SU-DHL-6 (cell line): Measurements from ENCODE around the gene CYLD.

Experiments
- EZH2phosphoT487 ChIP-seq: fragments of 200-600 bp; sonication (generic), shearing (Covaris generic); conservative IDR thresholded peaks from 2 replicates; pipeline ENCODE4 v1.6.1; 2018; ENCODE audit warnings: mild to moderate bottlenecking, antibody characterized with exemption, low read length, moderate library complexity, mixed read lengths
- TF ChIP-seq, protein P1 (sequence below): fragments of 200-600 bp; sonication (generic); IDR thresholded peaks from one replicate; pipeline ENCODE4 v1.5.1; 2017; ENCODE audit warnings: antibody characterized with exemption, mild to moderate bottlenecking, low read length, moderate library complexity; ENCODE audit not compliant: insufficient read depth, poor library complexity, severe bottlenecking

DNA sequence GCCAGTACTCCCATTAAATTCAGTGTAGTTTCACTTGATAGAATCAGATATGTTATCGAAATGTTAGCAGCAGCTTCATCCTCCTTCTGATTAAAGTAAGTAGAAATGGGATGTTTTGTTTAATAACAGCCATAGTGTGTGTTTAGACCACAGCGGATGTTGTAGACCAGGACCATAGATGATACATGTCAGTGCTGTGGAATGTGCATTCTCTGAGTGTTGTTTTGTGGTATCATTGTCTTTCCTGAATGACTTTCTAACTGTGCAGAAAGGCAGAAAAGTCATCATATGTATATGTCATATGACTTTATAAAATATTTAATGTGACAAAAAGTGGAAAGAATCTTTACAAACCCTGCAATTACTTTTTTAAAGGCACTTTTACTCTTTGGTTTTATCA is 55.6 kb downstream of the CYLD start:
- TF ChIP-seq, protein P1, sequence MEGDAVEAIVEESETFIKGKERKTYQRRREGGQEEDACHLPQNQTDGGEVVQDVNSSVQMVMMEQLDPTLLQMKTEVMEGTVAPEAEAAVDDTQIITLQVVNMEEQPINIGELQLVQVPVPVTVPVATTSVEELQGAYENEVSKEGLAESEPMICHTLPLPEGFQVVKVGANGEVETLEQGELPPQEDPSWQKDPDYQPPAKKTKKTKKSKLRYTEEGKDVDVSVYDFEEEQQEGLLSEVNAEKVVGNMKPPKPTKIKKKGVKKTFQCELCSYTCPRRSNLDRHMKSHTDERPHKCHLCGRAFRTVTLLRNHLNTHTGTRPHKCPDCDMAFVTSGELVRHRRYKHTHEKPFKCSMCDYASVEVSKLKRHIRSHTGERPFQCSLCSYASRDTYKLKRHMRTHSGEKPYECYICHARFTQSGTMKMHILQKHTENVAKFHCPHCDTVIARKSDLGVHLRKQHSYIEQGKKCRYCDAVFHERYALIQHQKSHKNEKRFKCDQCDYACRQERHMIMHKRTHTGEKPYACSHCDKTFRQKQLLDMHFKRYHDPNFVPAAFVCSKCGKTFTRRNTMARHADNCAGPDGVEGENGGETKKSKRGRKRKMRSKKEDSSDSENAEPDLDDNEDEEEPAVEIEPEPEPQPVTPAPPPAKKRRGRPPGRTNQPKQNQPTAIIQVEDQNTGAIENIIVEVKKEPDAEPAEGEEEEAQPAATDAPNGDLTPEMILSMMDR: no peak
- TF ChIP-seq EZH2phosphoT487: no peak
